HAP-1 (cell line): ENCODE data around the gene TAF6L.

Source experiments
- DNase-seq, 2 experiments: peaks; one replicate each; pipeline ENCODE4 v3.0.0-alpha.2; 2016 to 2020; ENCODE audit warnings: low spot score in 2 of 2
- H3K27me3 ChIP-seq: fragments of 250-450 bp; sonication (Bioruptor Pico); 2 replicates; pipeline ENCODE4 v1.5.1; 2020; ENCODE audit warnings: low read depth, mild to moderate bottlenecking, moderate library complexity
- H3K36me3 ChIP-seq: fragments of 250-450 bp; sonication (Bioruptor Pico); replicated peaks from 2 replicates; pipeline ENCODE4 v1.5.1; 2020; ENCODE audit warnings: mild to moderate bottlenecking
- H3K4me1 ChIP-seq: fragments of 250-450 bp; sonication (Bioruptor Pico); 2 replicates; pipeline ENCODE4 v1.5.1; 2020; ENCODE audit warnings: mild to moderate bottlenecking
- H3K4me3 ChIP-seq: fragments of 250-450 bp; sonication (Bioruptor Pico); 2 replicates; pipeline ENCODE4 v1.5.1; 2020; ENCODE audit warnings: mild to moderate bottlenecking, moderate library complexity
- H3K9me3 ChIP-seq: fragments of 250-450 bp; sonication (Bioruptor Pico); 2 replicates; pipeline ENCODE4 v1.5.1; 2020; ENCODE audit warnings: mild to moderate bottlenecking, moderate library complexity
- in situ Hi-C: fragments of 300-500 bp; cut with MboI; formaldehyde crosslinking; loops from 3 replicates; pipeline ENCODE4 v1.14.3; 2020; ENCODE audit warnings: low sequenced_read_pairs, inconsistent platforms, mixed read lengths

The TAF6L gene

GRCh38 chr11:62832336-62833234 lies 61.4 kb downstream of the TAF6L start, which contains the start of gene TEX54:
Gene TEX54 (minus strand): TSS chr11:62832841.
- in situ Hi-C loops = no loop called here
- Histone ChIP-seq H3K4me1 (peaks cover 8% of the 10 kb centered on the region), H3K36me3 (peaks cover 51% of the 10 kb centered on the region), H3K4me3 (peak within 1 kb of the TSS; percentile 99), H3K9me3 (no peaks in the 10 kb centered on the region), H3K27me3 (no peaks in the 10 kb centered on the region)
- DNase-seq = no peak

GRCh38 chr11:62835336-62835735 lies 64.1 kb downstream of the TAF6L start:
- no peak for DNase-seq
- Histone ChIP-seq H3K9me3 (no peaks in the 10 kb centered on the region), H3K36me3 (peaks cover 56% of the 10 kb centered on the region), H3K27me3 (no peaks in the 10 kb centered on the region), H3K4me1 (peaks cover 11% of the 10 kb centered on the region), H3K4me3 (no peak overlapping the region)
- in situ Hi-C loops = no loop called here
